Keratinocyte (primary cell): ENCODE measurements around the gene CDH22. TPM values are rescaled to one million over a fixed set of nuclear protein-coding genes. Genes with fewer than 3 reads are reported as not detected.

Experiments used
- DNase-seq: peaks from one replicate; pipeline ENCODE4 v3.0.0-alpha.2; 2011; ENCODE audit warnings: low read depth, missing footprints, low spot score
- FAIRE-seq: peaks from 2 replicates; lab custom pipeline; 2011; peaks lifted over from hg19 to GRCh38; lab: Jason Lieb, UNC
- H2AFZ ChIP-seq: 2 replicates; pipeline ENCODE4 v1.6.0; 2012; ENCODE audit warnings: low read length, control low read depth, inconsistent platforms; ENCODE audit not compliant: control insufficient read depth
- H3K27ac ChIP-seq: 2 replicates; pipeline ENCODE4 v1.5.1; 2011; ENCODE audit warnings: low read length; ENCODE audit not compliant: control insufficient read depth, insufficient read depth
- H3K27me3 ChIP-seq: 3 replicates; pipeline ENCODE4 v1.6.0; 2011; ENCODE audit warnings: low read length; ENCODE audit not compliant: control insufficient read depth, insufficient read depth; ENCODE audit errors: extremely low read depth
- H3K36me3 ChIP-seq, 2 experiments: 2 replicates in 1 of 2; 3 replicates in 1 of 2; pipeline ENCODE4 v1.5.1; 2011; ENCODE audit warnings: low read length in 2 of 2, mild to moderate bottlenecking in 1 of 2; ENCODE audit not compliant: control insufficient read depth in 2 of 2, insufficient read depth in 2 of 2; ENCODE audit errors: extremely low read depth in 1 of 2
- H3K4me1 ChIP-seq: 3 replicates; pipeline ENCODE4 v1.5.1; 2011; ENCODE audit warnings: low read length; ENCODE audit not compliant: control insufficient read depth, insufficient read depth; ENCODE audit errors: extremely low read depth
- H3K4me2 ChIP-seq: 3 replicates; pipeline ENCODE4 v1.6.0; 2011; ENCODE audit warnings: low read depth, low read length; ENCODE audit not compliant: control insufficient read depth, insufficient read depth; ENCODE audit errors: extremely low read depth
- H3K4me3 ChIP-seq, 3 experiments: fragments of 200-600 bp in 1 of 3; sonication (generic) in 1 of 3; 2 replicates in 2 of 3; 3 replicates in 1 of 3; pipeline ENCODE4 v1.5.1; 2011 to 2016; ENCODE audit warnings: low read length in 3 of 3, mild to moderate bottlenecking in 3 of 3, control low read depth in 2 of 3, inconsistent platforms in 1 of 3, low read depth in 1 of 3, mixed read lengths in 1 of 3, mixed run types in 1 of 3, moderate library complexity in 1 of 3; ENCODE audit not compliant: control insufficient read depth in 2 of 3, insufficient read depth in 2 of 3; ENCODE audit errors: extremely low read depth in 1 of 3
- H3K79me2 ChIP-seq: 2 replicates; pipeline ENCODE4 v1.6.0; 2012; ENCODE audit warnings: low read length; ENCODE audit not compliant: control insufficient read depth, insufficient read depth
- H3K9ac ChIP-seq: 3 replicates; pipeline ENCODE4 v1.6.0; 2011; ENCODE audit warnings: low read length; ENCODE audit not compliant: control insufficient read depth, insufficient read depth; ENCODE audit errors: extremely low read depth
- H3K9me1 ChIP-seq: 3 replicates; pipeline ENCODE4 v1.6.0; 2011; ENCODE audit warnings: low read length; ENCODE audit not compliant: control insufficient read depth, insufficient read depth; ENCODE audit errors: extremely low read depth
- H3K9me3 ChIP-seq: 2 replicates; pipeline ENCODE4 v1.5.1; 2012; ENCODE audit warnings: low read depth, low read length; ENCODE audit not compliant: control insufficient read depth
- H4K20me1 ChIP-seq: 3 replicates; pipeline ENCODE4 v1.6.0; 2011; ENCODE audit warnings: low read length; ENCODE audit not compliant: control insufficient read depth, insufficient read depth; ENCODE audit errors: extremely low read depth
- CTCF ChIP-seq, 3 experiments: IDR thresholded peaks in 1 of 3; conservative IDR thresholded peaks in 1 of 3; optimal IDR thresholded peaks in 1 of 3; 2 replicates in 2 of 3; 3 replicates in 1 of 3; pipeline versions ENCODE3 to v1.5.1; 2011; ENCODE audit warnings: low read length in 3 of 3, mild to moderate bottlenecking in 3 of 3, moderate library complexity in 2 of 3, control low read depth in 1 of 3, inconsistent platforms in 1 of 3; ENCODE audit not compliant: insufficient read depth in 2 of 3; ENCODE audit errors: extremely low read depth in 1 of 3
- EZH2 ChIP-seq: IDR thresholded peaks from one replicate; pipeline ENCODE4 v1.6.1; 2012; ENCODE audit warnings: inconsistent platforms, mild to moderate bottlenecking, low read length, moderate library complexity
- dilution Hi-C: fragments of 300-500 bp; cut with MboI; formaldehyde crosslinking; loops from one replicate; pipeline ENCODE4 v1.7.0; 2020; ENCODE audit warnings: low sequenced_read_pairs; ENCODE audit not compliant: extremely low pct_ligation_motif_present
- polyA plus RNA-seq, 5 experiments: library from polyadenylated mRNA; depleted of rRNA in 3 of 5; stranded (reverse) in 3 of 5; stranded (forward) in 1 of 5; unstranded in 1 of 5; fragments of >200 nt; gene quantifications; 1 replicate in 1 of 5; 2 replicates in 3 of 5; 3 replicates in 1 of 5; pipeline versions ENCODE4 v1.2.1 to v1.2.3, GENCODE V29; 2011 to 2012; ENCODE audit warnings: missing spikeins in 2 of 5, low read depth in 1 of 5, low replicate concordance in 1 of 5

Gene CDH22
- polyA plus RNA-seq, 1 donor (not counting 4 experiments of a cell fraction or from before 2014, with no cell fraction given) = not detected

- DNase-seq (no peak), FAIRE-seq (no peak)
- Histone ChIP-seq H3K9ac (no peak overlapping the region), H3K4me2 (no peak overlapping the region), H3K4me3 (no peak overlapping the region), H3K36me3 (peaks cover 11 to 13% of the 10 kb centered on the region in 2 experiments), H3K27me3 (no peaks in the 10 kb centered on the region), H3K79me2 (peaks cover 4% of the 10 kb centered on the region), H4K20me1 (no peaks in the 10 kb centered on the region), H3K9me3 (no peaks in the 10 kb centered on the region), H3K27ac (no peak overlapping the region), H3K9me1 (no peaks in the 10 kb centered on the region), H3K4me1 (no peaks in the 10 kb centered on the region), H2AFZ (no peak overlapping the region)
- dilution Hi-C loops = no loop called here
- TF ChIP-seq CTCF (optimal IDR thresholded peaks at IDR 0.05 in 1 of 3, IDR thresholded peaks at IDR 0.05 in 1 of 3, conservative IDR thresholded peaks at IDR 0.05 in 1 of 3; ENCODE audit: extremely low read depth in 1 of 3, insufficient read depth in 2 of 3, low read length in 3 of 3) (no peak), EZH2 (no peak)
These were observed 48.1 kb upstream of the CDH22 start for GRCh38 chr20:46356195-46357029.

GRCh38 chr20:46355778-46356177, 47.5 kb upstream of the CDH22 start:
- Histone ChIP-seq H2AFZ (no peak overlapping the region), H3K79me2 (no peaks in the 10 kb centered on the region), H3K4me3 (no peak overlapping the region), H3K27me3 (no peaks in the 10 kb centered on the region), H3K4me2 (no peak overlapping the region), H3K9me1 (no peaks in the 10 kb centered on the region), H3K9ac (no peak overlapping the region), H3K36me3 (peaks cover 11 to 13% of the 10 kb centered on the region in 2 experiments), H3K27ac (no peak overlapping the region), H4K20me1 (no peaks in the 10 kb centered on the region), H3K9me3 (no peaks in the 10 kb centered on the region), H3K4me1 (no peaks in the 10 kb centered on the region)
- TF ChIP-seq CTCF (optimal IDR thresholded peaks at IDR 0.05 in 1 of 3, IDR thresholded peaks at IDR 0.05 in 1 of 3, conservative IDR thresholded peaks at IDR 0.05 in 1 of 3; ENCODE audit: extremely low read depth in 1 of 3, insufficient read depth in 2 of 3, low read length in 3 of 3) (no peak), EZH2 (no peak)
- dilution Hi-C loops = no loop called here
- no peak for DNase-seq
- FAIRE-seq = no peak
